ENCODE data around the gene GABRG2.

Gene GABRG2

DNA sequence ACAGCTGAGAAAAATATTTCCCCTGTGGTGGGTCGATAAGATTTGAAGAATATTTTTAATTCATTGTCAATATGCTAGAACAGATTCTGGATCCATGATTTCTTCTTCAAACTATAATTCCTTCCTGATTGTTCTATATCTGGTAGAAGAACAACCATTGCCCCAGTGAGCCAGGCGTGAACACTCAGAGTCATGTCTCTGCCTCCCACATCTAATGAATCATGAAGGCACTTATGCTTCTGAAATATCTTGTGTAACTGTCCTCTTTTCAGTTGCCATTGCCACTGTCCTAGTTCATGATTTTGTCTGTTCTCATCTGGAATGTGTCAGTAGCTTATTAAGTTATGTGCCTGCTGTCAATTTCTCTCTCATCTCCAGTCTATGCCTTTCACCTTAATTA, 40.0 kb downstream of the GABRG2 start:
- Histone ChIP-seq H3K27me3 (ENCODE audit: control insufficient read depth, insufficient read depth, low read length) (no peaks in the 10 kb centered on the region), H3K36me3 (ENCODE audit: control insufficient read depth, insufficient read depth, low read length) (no peaks in the 10 kb centered on the region), H3K27ac (ENCODE audit: low read depth, low read length) (no peak overlapping the region), H3K4me3 (ENCODE audit: low read length) (no peak overlapping the region), H3K9ac (ENCODE audit: low read length) (no peak overlapping the region), H3K4me1 (ENCODE audit: control insufficient read depth, insufficient read depth, low read length) (no peaks in the 10 kb centered on the region)

DNA sequence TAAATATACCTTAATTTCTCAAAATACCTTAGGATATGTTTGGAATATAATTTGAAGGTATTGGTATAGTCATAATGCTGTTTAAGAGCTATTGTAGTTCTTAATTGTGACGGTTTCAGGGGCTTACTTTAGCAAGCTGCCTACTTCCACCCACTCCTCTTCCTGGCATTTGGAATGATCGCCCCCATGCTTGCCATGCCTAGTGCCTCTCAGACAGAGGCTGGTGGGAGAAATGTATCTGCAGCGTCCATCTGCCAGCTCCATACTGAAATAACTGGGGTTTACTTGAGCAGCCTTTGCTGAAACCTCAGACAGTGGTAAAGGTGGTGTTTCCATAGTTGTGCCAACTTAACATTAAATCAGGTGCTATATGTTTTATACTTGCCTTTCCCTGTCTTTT, 52.2 kb downstream of the GABRG2 start:
- no peaks in the 10 kb centered on the region for H3K36me3 ChIP-seq (ENCODE audit: control insufficient read depth, insufficient read depth, low read length)
- no peaks in the 10 kb centered on the region for H3K27me3 ChIP-seq (ENCODE audit: control insufficient read depth, insufficient read depth, low read length)
- no peak overlapping the region for H3K4me3 ChIP-seq (ENCODE audit: low read length)
- no peak overlapping the region for H3K9ac ChIP-seq (ENCODE audit: low read length)
- no peaks in the 10 kb centered on the region for H3K4me1 ChIP-seq (ENCODE audit: control insufficient read depth, insufficient read depth, low read length)
- no peak overlapping the region for H3K27ac ChIP-seq (ENCODE audit: low read depth, low read length)

DNA sequence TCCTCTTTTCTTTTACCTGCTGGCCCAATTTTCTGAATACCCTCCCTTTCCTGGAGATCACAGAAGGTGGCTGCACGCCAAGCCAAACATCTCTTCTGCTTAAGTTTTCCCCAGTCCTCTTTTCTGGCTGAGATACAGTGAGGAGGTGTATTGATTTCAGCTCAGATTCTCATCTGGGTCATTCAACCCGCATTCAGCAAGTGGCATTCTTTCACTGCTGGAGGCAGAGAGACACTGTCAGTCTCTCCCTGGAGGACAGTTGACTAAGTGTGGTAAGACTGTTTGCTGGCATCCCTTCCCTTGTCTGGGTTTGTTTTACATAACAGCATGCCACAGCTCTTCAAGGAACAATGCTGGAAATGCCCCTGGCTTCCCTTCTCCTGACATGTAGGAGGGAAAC, 60.5 kb downstream of the GABRG2 start:
- Histone ChIP-seq H3K27ac (ENCODE audit: low read depth, low read length) (no peak overlapping the region), H3K9ac (ENCODE audit: low read length) (no peak overlapping the region), H3K36me3 (ENCODE audit: control insufficient read depth, insufficient read depth, low read length) (no peaks in the 10 kb centered on the region), H3K4me1 (ENCODE audit: control insufficient read depth, insufficient read depth, low read length) (no peaks in the 10 kb centered on the region), H3K27me3 (ENCODE audit: control insufficient read depth, insufficient read depth, low read length) (no peaks in the 10 kb centered on the region), H3K4me3 (ENCODE audit: low read length) (no peak overlapping the region)

DNA sequence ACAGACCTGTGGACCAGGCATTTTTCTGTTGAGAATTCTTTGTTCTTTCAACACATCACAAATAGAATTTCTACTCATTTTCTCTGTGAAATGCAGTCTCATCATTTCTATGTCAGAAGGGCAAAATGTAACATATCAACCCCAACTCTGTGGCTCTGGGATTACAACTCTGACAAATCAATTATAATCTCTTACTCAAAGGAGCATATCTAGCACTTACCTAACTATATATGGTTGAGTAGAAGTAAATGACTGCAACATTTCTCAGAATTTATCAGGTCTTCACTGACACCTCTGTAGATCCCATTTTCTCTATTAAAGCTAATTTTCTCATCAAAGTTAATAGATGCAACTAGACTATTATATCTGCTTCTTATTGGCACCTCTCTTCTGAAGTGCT, 64.8 kb downstream of the GABRG2 start:
- Histone ChIP-seq H3K9ac (ENCODE audit: low read length) (no peak overlapping the region), H3K27ac (ENCODE audit: low read depth, low read length) (no peak overlapping the region), H3K27me3 (ENCODE audit: control insufficient read depth, insufficient read depth, low read length) (no peaks in the 10 kb centered on the region), H3K36me3 (ENCODE audit: control insufficient read depth, insufficient read depth, low read length) (no peaks in the 10 kb centered on the region), H3K4me1 (ENCODE audit: control insufficient read depth, insufficient read depth, low read length) (no peaks in the 10 kb centered on the region), H3K4me3 (ENCODE audit: low read length) (no peak overlapping the region)

DNA sequence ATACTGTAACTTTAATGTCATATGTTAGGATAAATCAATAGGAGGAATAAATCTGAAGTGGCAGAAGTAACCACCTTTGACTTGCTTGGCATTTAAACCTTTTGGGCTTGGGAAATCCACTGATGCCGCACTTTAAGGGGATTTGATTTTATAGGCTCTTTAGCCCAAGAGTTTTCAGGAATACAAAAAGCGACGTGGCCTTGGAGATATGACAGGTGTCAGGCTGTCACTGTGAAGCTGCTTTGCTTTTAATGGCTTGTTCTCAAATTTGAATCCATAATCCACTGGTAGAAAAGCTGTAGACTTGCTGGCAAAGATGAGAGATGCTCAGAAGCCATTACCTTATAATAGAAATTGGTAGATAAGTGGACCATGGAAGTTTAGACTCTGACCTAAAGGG, 71.6 kb downstream of the GABRG2 start:
- Histone ChIP-seq H3K9ac (ENCODE audit: low read length) (no peak overlapping the region), H3K27me3 (ENCODE audit: control insufficient read depth, insufficient read depth, low read length) (no peaks in the 10 kb centered on the region), H3K27ac (ENCODE audit: low read depth, low read length) (no peak overlapping the region), H3K4me3 (ENCODE audit: low read length) (no peak overlapping the region), H3K4me1 (ENCODE audit: control insufficient read depth, insufficient read depth, low read length) (no peaks in the 10 kb centered on the region), H3K36me3 (ENCODE audit: control insufficient read depth, insufficient read depth, low read length) (no peaks in the 10 kb centered on the region)

DNA sequence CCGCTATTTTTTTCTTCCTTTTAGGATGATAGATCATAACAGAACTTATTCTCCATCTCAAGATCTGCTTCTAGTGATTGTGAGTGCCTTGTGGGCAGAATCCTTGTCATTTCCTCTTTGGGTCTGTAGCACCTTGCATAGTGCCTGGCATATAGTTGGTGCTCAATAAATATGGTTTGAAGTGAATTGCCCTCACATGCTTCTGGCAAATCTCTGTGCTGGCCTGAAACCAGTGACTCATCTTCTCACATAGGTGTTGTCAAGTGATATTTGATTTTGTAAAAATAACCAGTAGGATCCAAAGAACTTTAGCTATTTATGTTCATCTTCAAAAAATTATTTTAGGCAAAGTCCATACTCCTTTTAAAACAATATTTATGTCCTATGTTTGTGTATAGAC, 86.7 kb downstream of the GABRG2 start:
- H3K4me1 ChIP-seq (ENCODE audit: control insufficient read depth, insufficient read depth, low read length): no peaks in the 10 kb centered on the region
- no peak overlapping the region for H3K27ac ChIP-seq (ENCODE audit: low read depth, low read length)
- H3K4me3 ChIP-seq (ENCODE audit: low read length): no peak overlapping the region
- no peak overlapping the region for H3K9ac ChIP-seq (ENCODE audit: low read length)
- no peaks in the 10 kb centered on the region for H3K36me3 ChIP-seq (ENCODE audit: control insufficient read depth, insufficient read depth, low read length)
- H3K27me3 ChIP-seq (ENCODE audit: control insufficient read depth, insufficient read depth, low read length): no peaks in the 10 kb centered on the region

DNA sequence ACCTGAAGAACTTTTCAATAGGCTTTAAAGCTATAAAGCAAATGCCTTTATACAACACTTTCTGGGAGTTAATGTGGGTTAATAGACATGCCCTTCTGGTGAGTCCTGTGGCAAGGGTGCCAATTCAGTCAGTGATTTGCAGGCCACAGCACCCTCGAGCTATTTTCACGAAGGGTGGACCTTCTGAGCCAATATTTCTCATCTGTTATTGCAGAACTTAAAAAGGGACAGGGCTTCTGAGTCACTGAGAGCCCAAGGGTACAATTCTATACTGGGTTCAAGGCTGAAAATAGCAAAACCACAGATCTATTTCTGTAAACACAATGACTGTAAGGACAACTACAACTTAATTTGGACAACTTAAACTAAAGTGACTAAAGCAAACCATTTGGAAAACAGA, 92.8 kb downstream of the GABRG2 start:
- no peaks in the 10 kb centered on the region for H3K36me3 ChIP-seq (ENCODE audit: control insufficient read depth, insufficient read depth, low read length)
- H3K27me3 ChIP-seq (ENCODE audit: control insufficient read depth, insufficient read depth, low read length): no peaks in the 10 kb centered on the region
- no peak overlapping the region for H3K4me3 ChIP-seq (ENCODE audit: low read length)
- no peaks in the 10 kb centered on the region for H3K4me1 ChIP-seq (ENCODE audit: control insufficient read depth, insufficient read depth, low read length)
- H3K27ac ChIP-seq (ENCODE audit: low read depth, low read length): no peak overlapping the region
- H3K9ac ChIP-seq (ENCODE audit: low read length): no peak overlapping the region

DNA sequence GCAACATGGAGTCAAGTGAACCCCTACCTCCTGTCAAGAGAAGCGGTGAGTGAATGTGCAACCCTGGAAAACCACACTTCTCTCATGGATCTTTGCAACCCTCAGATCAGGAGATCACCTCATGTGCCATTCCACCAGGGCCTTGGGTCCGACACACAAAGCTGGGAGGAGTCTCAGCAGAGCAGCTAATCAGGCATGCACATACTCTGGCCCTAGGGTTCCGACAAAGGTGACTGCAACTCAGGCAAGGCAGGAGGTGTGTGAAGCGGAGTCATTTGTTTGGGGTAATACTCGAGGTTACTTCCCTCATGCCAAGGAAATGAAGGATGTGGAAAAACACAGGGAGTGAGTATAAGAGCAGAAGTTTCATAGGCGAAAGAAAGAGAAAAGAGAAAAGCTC, 96.1 kb downstream of the GABRG2 start:
- no peaks in the 10 kb centered on the region for H3K36me3 ChIP-seq (ENCODE audit: control insufficient read depth, insufficient read depth, low read length)
- no peak overlapping the region for H3K27ac ChIP-seq (ENCODE audit: low read depth, low read length)
- H3K27me3 ChIP-seq (ENCODE audit: control insufficient read depth, insufficient read depth, low read length): no peaks in the 10 kb centered on the region
- H3K4me1 ChIP-seq (ENCODE audit: control insufficient read depth, insufficient read depth, low read length): no peaks in the 10 kb centered on the region
- H3K4me3 ChIP-seq (ENCODE audit: low read length): no peak overlapping the region
- H3K9ac ChIP-seq (ENCODE audit: low read length): no peak overlapping the region

DNA sequence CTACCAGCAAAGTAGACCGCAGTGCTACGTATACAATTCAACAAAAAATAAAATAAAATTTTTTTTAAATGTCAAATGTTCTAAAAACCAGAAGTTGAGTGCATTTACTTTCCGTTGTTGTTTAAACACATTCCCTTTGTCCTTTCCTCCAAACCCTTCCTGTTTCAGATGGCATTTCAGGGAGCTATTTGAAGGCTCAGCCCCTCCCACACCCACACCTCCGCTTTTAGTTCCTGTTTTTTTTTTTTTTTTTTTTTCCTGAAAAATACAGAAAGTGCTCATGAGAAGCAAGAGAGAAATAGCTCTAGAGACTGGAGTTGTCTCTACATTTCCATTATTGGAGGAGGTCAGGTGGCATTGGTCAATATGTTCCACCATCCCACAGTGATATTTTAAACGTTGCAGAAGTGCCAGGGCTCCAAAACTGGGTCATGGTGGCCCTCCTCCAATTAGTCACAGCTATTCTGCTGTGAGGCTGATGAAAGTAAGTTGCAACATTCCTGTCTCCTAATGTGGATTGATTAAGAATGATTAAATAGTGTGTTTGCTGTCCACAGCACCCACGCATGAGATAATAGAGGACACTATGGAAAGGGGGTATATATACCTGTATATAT, 106.9 kb downstream of the GABRG2 start:
- Histone ChIP-seq H3K9ac (ENCODE audit: low read length) (no peak overlapping the region), H3K4me1 (ENCODE audit: control insufficient read depth, insufficient read depth, low read length) (no peaks in the 10 kb centered on the region), H3K27me3 (ENCODE audit: control insufficient read depth, insufficient read depth, low read length) (no peaks in the 10 kb centered on the region), H3K4me3 (ENCODE audit: low read length) (no peak overlapping the region), H3K27ac (ENCODE audit: low read depth, low read length) (no peak overlapping the region), H3K36me3 (ENCODE audit: control insufficient read depth, insufficient read depth, low read length) (no peaks in the 10 kb centered on the region)

DNA sequence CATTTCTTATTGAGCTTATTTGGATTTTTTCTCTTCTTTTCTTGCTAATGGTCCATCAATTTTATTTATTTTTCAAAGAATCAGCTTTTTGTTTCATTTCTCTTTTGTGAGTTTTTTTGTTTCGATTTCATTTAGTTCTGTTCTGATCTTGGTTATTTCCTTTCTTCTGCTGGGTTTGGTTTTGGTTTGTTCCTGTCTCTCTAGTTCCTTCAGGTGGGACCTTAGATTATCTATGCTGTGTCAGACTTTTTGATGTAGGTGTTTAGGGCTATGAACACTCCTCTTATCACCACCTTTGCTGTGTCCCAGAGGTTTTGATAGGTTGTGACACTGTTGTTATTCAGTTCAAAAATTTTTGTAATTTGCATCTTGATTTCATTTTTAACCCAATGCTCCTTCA, 119.8 kb downstream of the GABRG2 start:
- no peak overlapping the region for H3K9ac ChIP-seq (ENCODE audit: low read length)
- no peak overlapping the region for H3K27ac ChIP-seq (ENCODE audit: low read depth, low read length)
- H3K4me1 ChIP-seq (ENCODE audit: control insufficient read depth, insufficient read depth, low read length): no peaks in the 10 kb centered on the region
- no peaks in the 10 kb centered on the region for H3K36me3 ChIP-seq (ENCODE audit: control insufficient read depth, insufficient read depth, low read length)
- no peaks in the 10 kb centered on the region for H3K27me3 ChIP-seq (ENCODE audit: control insufficient read depth, insufficient read depth, low read length)
- no peak overlapping the region for H3K4me3 ChIP-seq (ENCODE audit: low read length)

DNA sequence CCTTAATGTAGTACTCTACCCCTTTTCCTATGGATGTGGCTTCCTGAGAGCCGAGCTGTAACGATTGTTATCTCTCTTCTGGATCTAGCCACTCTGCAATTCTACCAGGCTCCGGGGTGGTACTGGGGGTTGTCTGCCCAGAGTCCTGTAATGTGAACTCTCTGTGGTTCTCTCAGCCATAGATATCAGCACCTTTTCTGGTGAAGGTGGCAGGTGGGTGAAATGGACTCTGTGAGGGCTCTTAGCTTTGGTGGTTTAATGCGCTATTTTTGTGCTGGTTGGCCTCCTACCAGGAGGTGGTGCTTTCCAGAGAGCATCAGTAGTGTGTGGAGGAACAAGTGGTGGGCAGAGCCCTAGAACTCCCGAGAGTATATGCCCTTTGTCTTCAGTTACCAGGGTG, 122.1 kb downstream of the GABRG2 start:
- H3K27ac ChIP-seq (ENCODE audit: low read depth, low read length): no peak overlapping the region
- no peaks in the 10 kb centered on the region for H3K36me3 ChIP-seq (ENCODE audit: control insufficient read depth, insufficient read depth, low read length)
- H3K9ac ChIP-seq (ENCODE audit: low read length): no peak overlapping the region
- no peaks in the 10 kb centered on the region for H3K27me3 ChIP-seq (ENCODE audit: control insufficient read depth, insufficient read depth, low read length)
- no peak overlapping the region for H3K4me3 ChIP-seq (ENCODE audit: low read length)
- no peaks in the 10 kb centered on the region for H3K4me1 ChIP-seq (ENCODE audit: control insufficient read depth, insufficient read depth, low read length)

DNA sequence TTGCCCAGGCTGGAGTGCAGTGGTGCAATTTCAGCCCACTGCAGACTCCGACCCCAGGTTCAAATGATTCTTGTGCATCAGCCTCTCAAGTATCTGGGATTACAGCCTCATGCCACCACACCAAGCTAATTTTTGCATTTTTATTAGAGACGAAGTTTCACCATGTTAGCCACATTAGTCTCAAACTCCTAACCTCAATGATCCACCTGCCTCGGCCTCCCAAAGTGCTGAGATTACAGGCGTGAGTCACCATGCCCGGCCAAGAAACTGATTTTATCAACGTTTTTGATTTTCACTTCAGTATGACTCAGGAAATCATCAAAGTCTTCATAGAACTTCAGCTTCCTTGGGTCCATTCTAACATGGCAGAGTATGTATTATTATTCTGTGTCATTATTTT, 125.4 kb downstream of the GABRG2 start:
- no peak overlapping the region for H3K4me3 ChIP-seq (ENCODE audit: low read length)
- H3K9ac ChIP-seq (ENCODE audit: low read length): no peak overlapping the region
- H3K27me3 ChIP-seq (ENCODE audit: control insufficient read depth, insufficient read depth, low read length): no peaks in the 10 kb centered on the region
- no peak overlapping the region for H3K27ac ChIP-seq (ENCODE audit: low read depth, low read length)
- no peaks in the 10 kb centered on the region for H3K36me3 ChIP-seq (ENCODE audit: control insufficient read depth, insufficient read depth, low read length)
- H3K4me1 ChIP-seq (ENCODE audit: control insufficient read depth, insufficient read depth, low read length): no peaks in the 10 kb centered on the region

DNA sequence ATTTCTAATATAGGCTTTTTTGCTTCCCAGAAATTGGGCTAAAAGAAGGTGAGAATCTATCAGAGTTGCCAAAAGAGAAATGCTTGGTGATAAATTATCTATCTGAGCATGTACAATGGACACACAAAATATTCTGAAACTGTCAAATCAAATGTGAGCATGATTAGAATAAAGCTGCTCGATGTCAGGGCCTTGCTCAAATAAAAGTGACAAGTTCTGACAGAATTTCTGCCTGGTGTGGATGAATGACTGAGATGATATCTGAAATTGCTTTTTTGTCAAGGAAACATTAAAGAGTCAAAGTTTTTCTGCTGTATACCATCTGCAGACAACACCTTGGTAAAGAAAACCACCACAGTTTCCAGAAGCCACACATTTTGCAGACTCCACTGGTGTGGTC, 128.8 kb downstream of the GABRG2 start:
- H3K36me3 ChIP-seq (ENCODE audit: control insufficient read depth, insufficient read depth, low read length): no peaks in the 10 kb centered on the region
- H3K27ac ChIP-seq (ENCODE audit: low read depth, low read length): no peak overlapping the region
- no peak overlapping the region for H3K9ac ChIP-seq (ENCODE audit: low read length)

More for the DNA sequence above, 128.8 kb downstream of the GABRG2 start:
- no peaks in the 10 kb centered on the region for H3K4me1 ChIP-seq (ENCODE audit: control insufficient read depth, insufficient read depth, low read length)
- H3K4me3 ChIP-seq (ENCODE audit: low read length): no peak overlapping the region
- H3K27me3 ChIP-seq (ENCODE audit: control insufficient read depth, insufficient read depth, low read length): no peaks in the 10 kb centered on the region

Data from rectal smooth muscle tissue (tissue), 1 donor.